ENCODE results near the gene PDE7B.

PDE7B gene

DNA sequence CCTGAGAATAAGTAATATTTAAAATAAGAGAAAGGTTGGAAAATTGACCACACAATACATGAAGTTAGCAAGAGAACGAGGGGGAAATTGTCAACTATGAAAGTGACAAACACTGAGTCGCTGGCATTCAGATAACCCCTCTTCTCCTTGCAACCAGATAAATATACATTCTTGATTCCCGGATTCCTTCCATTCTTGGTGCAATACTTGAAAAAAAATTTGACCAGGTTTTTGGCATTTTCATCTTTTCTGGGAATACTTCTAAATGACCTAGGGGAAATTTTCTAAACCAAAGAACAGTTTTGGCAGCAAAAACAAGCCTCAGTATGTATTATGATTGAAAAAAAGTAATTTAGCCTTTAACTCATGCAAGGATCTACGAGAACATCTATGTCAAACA is 164.0 kb downstream of the PDE7B start:
- Histone ChIP-seq H3K4me3 (ENCODE audit: low read length, poor library complexity, severe bottlenecking) (no peak overlapping the region), H3K27me3 (ENCODE audit: insufficient read depth, low read length, poor library complexity, severe bottlenecking) (no peaks in the 10 kb centered on the region), H3K4me1 (ENCODE audit: insufficient read depth, low read length, poor library complexity, severe bottlenecking) (no peaks in the 10 kb centered on the region), H3K79me2 (ENCODE audit: insufficient read depth, low read length) (no peaks in the 10 kb centered on the region), H3K9me2 (replicated peaks; ENCODE audit: low read depth, low read length) (peaks cover 4% of the 10 kb centered on the region; the same call in 1 of the 2 replicates), H3K36me3 (ENCODE audit: insufficient read depth, low read length) (no peaks in the 10 kb centered on the region), H4K20me1 (ENCODE audit: insufficient read depth, low read length, poor library complexity, severe bottlenecking) (no peaks in the 10 kb centered on the region), H2AFZ (ENCODE audit: low read length) (no peak overlapping the region), H3K4me2 (ENCODE audit: low read depth, low read length, poor library complexity, severe bottlenecking) (no peak overlapping the region), H3F3A (ENCODE audit: low read depth) (no peaks in the 10 kb centered on the region), H3K9ac (ENCODE audit: low read depth, low read length, poor library complexity, severe bottlenecking) (no peak overlapping the region), H3K9me3 (ENCODE audit: insufficient read depth, low read depth, low read length) (no peaks in the 10 kb centered on the region)
- TF ChIP-seq, protein P1, sequence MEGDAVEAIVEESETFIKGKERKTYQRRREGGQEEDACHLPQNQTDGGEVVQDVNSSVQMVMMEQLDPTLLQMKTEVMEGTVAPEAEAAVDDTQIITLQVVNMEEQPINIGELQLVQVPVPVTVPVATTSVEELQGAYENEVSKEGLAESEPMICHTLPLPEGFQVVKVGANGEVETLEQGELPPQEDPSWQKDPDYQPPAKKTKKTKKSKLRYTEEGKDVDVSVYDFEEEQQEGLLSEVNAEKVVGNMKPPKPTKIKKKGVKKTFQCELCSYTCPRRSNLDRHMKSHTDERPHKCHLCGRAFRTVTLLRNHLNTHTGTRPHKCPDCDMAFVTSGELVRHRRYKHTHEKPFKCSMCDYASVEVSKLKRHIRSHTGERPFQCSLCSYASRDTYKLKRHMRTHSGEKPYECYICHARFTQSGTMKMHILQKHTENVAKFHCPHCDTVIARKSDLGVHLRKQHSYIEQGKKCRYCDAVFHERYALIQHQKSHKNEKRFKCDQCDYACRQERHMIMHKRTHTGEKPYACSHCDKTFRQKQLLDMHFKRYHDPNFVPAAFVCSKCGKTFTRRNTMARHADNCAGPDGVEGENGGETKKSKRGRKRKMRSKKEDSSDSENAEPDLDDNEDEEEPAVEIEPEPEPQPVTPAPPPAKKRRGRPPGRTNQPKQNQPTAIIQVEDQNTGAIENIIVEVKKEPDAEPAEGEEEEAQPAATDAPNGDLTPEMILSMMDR (conservative IDR thresholded peaks at IDR 0.05; ENCODE audit: low read length) = no peak
- TF ChIP-seq EZH2phosphoT487 (IDR thresholded peaks at IDR 0.05; ENCODE audit: borderline replicate concordance) = no peak

DNA sequence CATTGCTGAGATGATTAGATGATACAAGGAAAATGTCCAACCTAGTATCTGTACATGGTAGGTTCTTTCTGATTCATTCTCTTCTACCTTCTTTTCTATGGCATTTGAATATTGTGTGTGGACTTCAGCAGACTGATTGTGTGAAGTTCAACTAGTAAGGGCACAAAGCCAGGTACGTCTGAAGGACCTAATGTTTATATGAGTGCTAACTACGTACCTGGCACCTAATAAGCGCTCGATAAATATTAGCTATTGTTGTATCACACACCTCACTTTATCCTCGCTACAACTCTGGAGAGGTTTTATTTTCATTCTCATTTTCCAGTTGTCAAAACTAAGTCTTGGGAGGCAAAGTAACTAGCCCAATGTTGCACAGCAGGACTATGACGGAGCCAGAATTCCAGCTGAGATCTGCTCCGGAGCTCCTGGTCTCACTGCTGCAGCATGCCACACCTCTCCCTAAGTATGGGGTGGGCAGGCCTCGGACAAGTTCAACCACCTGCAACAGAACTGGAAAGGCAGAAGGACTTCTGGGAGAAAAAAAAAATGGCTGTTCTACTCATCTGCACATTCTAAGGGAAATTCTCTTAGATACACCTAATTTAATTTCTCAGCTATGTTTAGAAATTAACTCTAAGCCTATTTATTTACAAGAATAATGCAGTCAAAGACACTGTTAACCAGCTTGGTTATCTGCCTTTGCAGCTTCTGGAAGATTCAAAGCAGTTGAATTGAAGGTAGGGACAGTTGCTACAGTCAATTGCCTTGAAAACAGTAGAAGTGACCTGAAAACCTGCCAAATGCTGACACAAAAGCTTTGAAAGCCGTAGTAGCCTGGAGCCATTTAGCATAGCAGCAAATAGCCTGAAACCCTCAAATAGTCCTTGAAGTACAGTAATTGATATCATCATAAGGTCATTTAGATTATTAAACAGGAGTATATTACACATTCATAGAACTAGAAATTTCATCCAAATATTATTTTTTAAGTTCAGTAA is 165.0 kb downstream of the PDE7B start:
- H3K79me2 ChIP-seq (ENCODE audit: insufficient read depth, low read length) = no peaks in the 10 kb centered on the region
- H3K4me1 ChIP-seq (ENCODE audit: insufficient read depth, low read length, poor library complexity, severe bottlenecking) = no peaks in the 10 kb centered on the region
- H3F3A ChIP-seq (ENCODE audit: low read depth) = no peaks in the 10 kb centered on the region
- no peak for TF ChIP-seq EZH2phosphoT487 (IDR thresholded peaks at IDR 0.05; ENCODE audit: borderline replicate concordance)
- TF ChIP-seq, protein P1 (conservative IDR thresholded peaks at IDR 0.05; ENCODE audit: low read length) = no peak
- no peaks in the 10 kb centered on the region for H3K27me3 ChIP-seq (ENCODE audit: insufficient read depth, low read length, poor library complexity, severe bottlenecking)
- H3K36me3 ChIP-seq (ENCODE audit: insufficient read depth, low read length) = no peaks in the 10 kb centered on the region
- peaks cover 4% of the 10 kb centered on the region; the same call in 1 of the 2 replicates for H3K9me2 ChIP-seq (replicated peaks; ENCODE audit: low read depth, low read length)
- H3K4me2 ChIP-seq (ENCODE audit: low read depth, low read length, poor library complexity, severe bottlenecking) = no peak overlapping the region
- no peaks in the 10 kb centered on the region for H3K9me3 ChIP-seq (ENCODE audit: insufficient read depth, low read depth, low read length)
- H2AFZ ChIP-seq (ENCODE audit: low read length) = no peak overlapping the region
- no peaks in the 10 kb centered on the region for H4K20me1 ChIP-seq (ENCODE audit: insufficient read depth, low read length, poor library complexity, severe bottlenecking)
- no peak overlapping the region for H3K9ac ChIP-seq (ENCODE audit: low read depth, low read length, poor library complexity, severe bottlenecking)
- H3K4me3 ChIP-seq (ENCODE audit: low read length, poor library complexity, severe bottlenecking) = no peak overlapping the region

DNA sequence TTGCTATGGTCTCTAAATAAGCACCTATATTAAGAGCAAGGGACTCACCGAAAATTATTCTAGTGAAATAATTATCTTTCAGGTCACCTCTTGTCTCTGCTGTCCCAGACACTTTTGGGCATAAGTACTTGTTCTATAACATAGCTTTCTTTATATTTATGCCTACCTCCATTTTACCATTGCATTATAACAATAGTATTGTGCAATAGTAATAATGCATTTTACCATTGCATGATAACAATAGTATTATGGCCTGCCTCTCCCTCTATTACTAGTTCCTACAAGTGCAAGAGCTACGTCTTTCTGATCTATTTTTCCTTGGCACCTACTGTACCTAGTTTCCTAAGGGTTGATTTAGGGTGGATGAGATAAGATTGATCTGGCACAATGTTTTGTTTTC is 169.2 kb downstream of the PDE7B start:
- no peak for TF ChIP-seq EZH2phosphoT487 (IDR thresholded peaks at IDR 0.05; ENCODE audit: borderline replicate concordance)
- TF ChIP-seq, protein P1 (conservative IDR thresholded peaks at IDR 0.05; ENCODE audit: low read length) = no peak
- no peak overlapping the region for H3K4me2 ChIP-seq (ENCODE audit: low read depth, low read length, poor library complexity, severe bottlenecking)
- no peaks in the 10 kb centered on the region for H3K9me3 ChIP-seq (ENCODE audit: insufficient read depth, low read depth, low read length)

More for the DNA sequence above, 169.2 kb downstream of the PDE7B start:
- Histone ChIP-seq H3K79me2 (ENCODE audit: insufficient read depth, low read length) (no peaks in the 10 kb centered on the region), H3K4me3 (ENCODE audit: low read length, poor library complexity, severe bottlenecking) (no peak overlapping the region), H3F3A (ENCODE audit: low read depth) (no peaks in the 10 kb centered on the region), H3K4me1 (ENCODE audit: insufficient read depth, low read length, poor library complexity, severe bottlenecking) (no peaks in the 10 kb centered on the region), H3K36me3 (ENCODE audit: insufficient read depth, low read length) (no peaks in the 10 kb centered on the region), H4K20me1 (ENCODE audit: insufficient read depth, low read length, poor library complexity, severe bottlenecking) (no peaks in the 10 kb centered on the region), H3K9ac (ENCODE audit: low read depth, low read length, poor library complexity, severe bottlenecking) (no peak overlapping the region), H3K9me2 (replicated peaks; ENCODE audit: low read depth, low read length) (peaks cover 4% of the 10 kb centered on the region; the same call in 1 of the 2 replicates), H2AFZ (ENCODE audit: low read length) (no peak overlapping the region), H3K27me3 (ENCODE audit: insufficient read depth, low read length, poor library complexity, severe bottlenecking) (no peaks in the 10 kb centered on the region)
